Measurements from ENCODE around the gene SMIM1. TPM values are rescaled to one million over a fixed set of nuclear protein-coding genes. Genes with fewer than 3 reads are reported as not detected.
"Not testable (repeated sequence)": the region's sequence is repeated elsewhere in the genome, so short reads cannot be mapped to it uniquely, and the experiment has no call there.

SMIM1 gene
- polyA plus RNA-seq, 3 donors, result 1.1 to 2.7 (median 1.4) TPM

DNA sequence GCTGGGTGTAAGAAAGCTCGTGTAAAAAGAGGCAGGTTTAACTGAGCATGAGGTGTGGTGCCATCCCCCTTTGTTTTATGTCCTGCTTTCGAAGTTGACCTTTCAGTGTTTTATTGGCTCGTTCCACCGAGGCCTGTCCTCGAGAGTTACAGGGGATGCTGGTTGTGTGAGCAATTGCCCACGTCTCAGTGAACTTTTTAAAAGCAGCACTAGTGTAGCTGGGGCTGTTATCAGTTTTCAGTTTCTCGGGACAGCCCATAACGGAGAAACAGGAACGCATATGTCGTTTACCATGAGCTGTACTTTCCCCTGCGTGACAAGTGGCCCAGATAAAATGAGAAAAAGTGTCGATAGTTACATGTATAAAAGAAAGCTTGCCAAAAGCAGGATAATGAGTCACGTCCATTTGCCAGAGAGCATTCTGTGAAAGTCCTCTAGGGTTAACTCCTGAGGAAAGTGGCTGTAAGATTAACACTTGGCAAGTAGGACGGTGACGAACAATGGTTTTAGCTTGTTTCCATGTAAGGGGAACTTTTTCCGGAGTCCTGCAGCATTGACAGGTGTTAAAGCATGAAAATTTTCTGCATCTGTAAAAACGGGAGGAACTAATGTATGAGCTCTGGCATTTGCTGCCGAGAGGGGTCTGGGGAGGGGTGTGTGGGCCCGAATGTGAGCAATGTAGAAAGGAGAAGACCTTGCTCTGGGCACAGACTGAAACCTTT, 31.5 kb downstream of the SMIM1 start:
- Mint-ChIP-seq H3K36me3 (no peaks in the 10 kb centered on the region), H3K27ac (no peak overlapping the region), H3K9me3 (peaks cover 3 to 21% (median 15%) of the 10 kb centered on the region in 7 donors), H3K4me1 (peaks cover 7% of the 10 kb centered on the region), H3K4me3 (no peak overlapping the region), H3K27me3 (ENCODE audit: low read depth in 3 of 3) (peaks cover 14 to 26% (median 21%) of the 10 kb centered on the region in 3 donors)
- H3K36me3 ChIP-seq (replicated peaks in 1 of 2; ENCODE audit: control insufficient read depth in 1 of 2, insufficient read depth in 2 of 2, low read length in 2 of 2), result no peaks in the 10 kb centered on the region
- no peak for DNase-seq
- H3K4me3 ChIP-seq (replicated peaks in 1 of 3; ENCODE audit: low read depth in 2 of 3, low read length in 3 of 3), result no peak overlapping the region
- no peak overlapping the region for H3K9ac ChIP-seq (ENCODE audit: insufficient read depth, low read length, poor library complexity, severe bottlenecking)
- no peak overlapping the region for H3K4me2 ChIP-seq (replicated peaks; ENCODE audit: extremely low read depth, low read length, poor library complexity, severe bottlenecking)
- no peak overlapping the region for H2AFZ ChIP-seq (ENCODE audit: insufficient read depth, low read depth, low read length, poor library complexity, severe bottlenecking)
- H3K27me3 ChIP-seq (ENCODE audit: control insufficient read depth in 2 of 2, insufficient read depth in 2 of 2, low read length in 2 of 2), result peaks cover 0 to 5% of the 10 kb centered on the region in 2 donors
- H3K27ac ChIP-seq (ENCODE audit: low read depth in 1 of 2, low read length in 2 of 2), result no peak overlapping the region
- H3K79me2 ChIP-seq (ENCODE audit: insufficient read depth, low read length), result no peaks in the 10 kb centered on the region
- WGBS (ENCODE audit: insufficient coverage), result 78% methylated on average over 18 of the region's 19 CpGs
- no peaks in the 10 kb centered on the region for H4K20me1 ChIP-seq (ENCODE audit: insufficient read depth, low read length)
- intact Hi-C loops (cut with micrococcal nuclease), result no loop called here
- no peaks in the 10 kb centered on the region for H3K4me1 ChIP-seq (ENCODE audit: control insufficient read depth in 1 of 2, insufficient read depth in 2 of 2, low read length in 2 of 2)
- H3K9me3 ChIP-seq (replicated peaks in 1 of 2; ENCODE audit: control insufficient read depth in 1 of 2, insufficient read depth in 1 of 2, low read length in 2 of 2), result peaks cover 0 to 8% of the 10 kb centered on the region in 2 donors
- TF ChIP-seq, protein P1, sequence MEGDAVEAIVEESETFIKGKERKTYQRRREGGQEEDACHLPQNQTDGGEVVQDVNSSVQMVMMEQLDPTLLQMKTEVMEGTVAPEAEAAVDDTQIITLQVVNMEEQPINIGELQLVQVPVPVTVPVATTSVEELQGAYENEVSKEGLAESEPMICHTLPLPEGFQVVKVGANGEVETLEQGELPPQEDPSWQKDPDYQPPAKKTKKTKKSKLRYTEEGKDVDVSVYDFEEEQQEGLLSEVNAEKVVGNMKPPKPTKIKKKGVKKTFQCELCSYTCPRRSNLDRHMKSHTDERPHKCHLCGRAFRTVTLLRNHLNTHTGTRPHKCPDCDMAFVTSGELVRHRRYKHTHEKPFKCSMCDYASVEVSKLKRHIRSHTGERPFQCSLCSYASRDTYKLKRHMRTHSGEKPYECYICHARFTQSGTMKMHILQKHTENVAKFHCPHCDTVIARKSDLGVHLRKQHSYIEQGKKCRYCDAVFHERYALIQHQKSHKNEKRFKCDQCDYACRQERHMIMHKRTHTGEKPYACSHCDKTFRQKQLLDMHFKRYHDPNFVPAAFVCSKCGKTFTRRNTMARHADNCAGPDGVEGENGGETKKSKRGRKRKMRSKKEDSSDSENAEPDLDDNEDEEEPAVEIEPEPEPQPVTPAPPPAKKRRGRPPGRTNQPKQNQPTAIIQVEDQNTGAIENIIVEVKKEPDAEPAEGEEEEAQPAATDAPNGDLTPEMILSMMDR (IDR thresholded peaks at IDR 0.05), result no peak

DNA sequence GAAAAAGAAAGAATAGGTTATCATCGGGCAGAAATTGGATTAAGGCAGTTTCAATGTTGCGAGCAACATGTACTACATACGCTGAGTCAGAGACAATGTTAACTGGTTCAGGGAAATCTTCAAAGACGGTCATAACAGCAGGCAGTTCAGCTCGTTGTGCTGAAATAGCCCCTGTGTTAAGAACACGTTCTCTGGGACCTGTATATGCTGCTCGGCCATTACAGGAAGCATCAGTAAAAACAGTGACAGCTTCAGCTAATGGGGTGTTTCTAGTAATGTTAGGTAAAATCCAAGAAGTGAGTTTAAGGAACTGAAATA, 32.0 kb downstream of the SMIM1 start:
- Mint-ChIP-seq H3K9me3 (peaks cover 3 to 21% (median 16%) of the 10 kb centered on the region in 7 donors), H3K27me3 (ENCODE audit: low read depth in 3 of 3) (peaks cover 17 to 26% (median 21%) of the 10 kb centered on the region in 3 donors)
- H3K4me2 ChIP-seq (replicated peaks; ENCODE audit: extremely low read depth, low read length, poor library complexity, severe bottlenecking); H2AFZ ChIP-seq (ENCODE audit: insufficient read depth, low read depth, low read length, poor library complexity, severe bottlenecking); H4K20me1 ChIP-seq (ENCODE audit: insufficient read depth, low read length); H3K27ac ChIP-seq (ENCODE audit: low read depth in 1 of 2, low read length in 2 of 2); H3K9me3 ChIP-seq (replicated peaks in 1 of 2; ENCODE audit: control insufficient read depth in 1 of 2, insufficient read depth in 1 of 2, low read length in 2 of 2); DNase-seq; H3K4me3 ChIP-seq (replicated peaks in 1 of 3; ENCODE audit: low read depth in 2 of 3, low read length in 3 of 3); H3K9ac ChIP-seq (ENCODE audit: insufficient read depth, low read length, poor library complexity, severe bottlenecking); intact Hi-C loops (cut with micrococcal nuclease); H3K36me3 ChIP-seq (replicated peaks in 1 of 2; ENCODE audit: control insufficient read depth in 1 of 2, insufficient read depth in 2 of 2, low read length in 2 of 2); H3K27ac Mint-ChIP-seq; H3K4me1 Mint-ChIP-seq; H3K79me2 ChIP-seq (ENCODE audit: insufficient read depth, low read length); H3K27me3 ChIP-seq (ENCODE audit: control insufficient read depth in 2 of 2, insufficient read depth in 2 of 2, low read length in 2 of 2); H3K4me1 ChIP-seq (ENCODE audit: control insufficient read depth in 1 of 2, insufficient read depth in 2 of 2, low read length in 2 of 2); H3K4me3 Mint-ChIP-seq; H3K36me3 Mint-ChIP-seq: not testable (repeated sequence)
- 61% methylated on average over 7 of the region's 7 CpGs for WGBS (ENCODE audit: insufficient coverage)
